SH-SY5Y (cell line): ENCODE results near the gene RABL2B.

Experiments
- GATA2 ChIP-seq: IDR thresholded peaks from 2 replicates; pipeline ENCODE4 v1.6.1; 2011; ENCODE audit warnings: mild to moderate bottlenecking, low read depth, low read length
- GATA3 ChIP-seq: IDR thresholded peaks from 2 replicates; pipeline ENCODE4 v1.6.1; 2011; ENCODE audit warnings: low read depth, mild to moderate bottlenecking, low read length, moderate library complexity

- no peak for TF ChIP-seq GATA3
- no peak for TF ChIP-seq GATA2
Measured at GRCh38 chr22:50734986-50735738, 48.3 kb downstream of the RABL2B start.
